ENCODE measurements around the gene CDKN1C.

The CDKN1C gene

GRCh38 chr11:2928605-2929530 is 43.3 kb upstream of the CDKN1C start, which contains the start of gene PHLDA2:
Gene PHLDA2 (minus strand): TSS chr11:2929420. CDS start chr11:2929364, 56 bp downstream.
- H3K4me3 Mint-ChIP-seq, result peak within 1 kb of the TSS; percentile 84
- peaks cover 49% of the 10 kb centered on the region for H3K27me3 Mint-ChIP-seq (ENCODE audit: low read depth, poor library complexity)
- peaks cover 13% of the 10 kb centered on the region for H3K4me1 Mint-ChIP-seq
- no peaks in the 10 kb centered on the region for H3K36me3 Mint-ChIP-seq (ENCODE audit: low read depth)
- no peaks in the 10 kb centered on the region for H3K9me3 Mint-ChIP-seq
- H3K27ac Mint-ChIP-seq, result no peak within 1 kb of the TSS
- DNase-seq, result peak; percentile 59
- TF ChIP-seq CTCF (IDR thresholded peaks at IDR 0.05), result no peak

DNA sequence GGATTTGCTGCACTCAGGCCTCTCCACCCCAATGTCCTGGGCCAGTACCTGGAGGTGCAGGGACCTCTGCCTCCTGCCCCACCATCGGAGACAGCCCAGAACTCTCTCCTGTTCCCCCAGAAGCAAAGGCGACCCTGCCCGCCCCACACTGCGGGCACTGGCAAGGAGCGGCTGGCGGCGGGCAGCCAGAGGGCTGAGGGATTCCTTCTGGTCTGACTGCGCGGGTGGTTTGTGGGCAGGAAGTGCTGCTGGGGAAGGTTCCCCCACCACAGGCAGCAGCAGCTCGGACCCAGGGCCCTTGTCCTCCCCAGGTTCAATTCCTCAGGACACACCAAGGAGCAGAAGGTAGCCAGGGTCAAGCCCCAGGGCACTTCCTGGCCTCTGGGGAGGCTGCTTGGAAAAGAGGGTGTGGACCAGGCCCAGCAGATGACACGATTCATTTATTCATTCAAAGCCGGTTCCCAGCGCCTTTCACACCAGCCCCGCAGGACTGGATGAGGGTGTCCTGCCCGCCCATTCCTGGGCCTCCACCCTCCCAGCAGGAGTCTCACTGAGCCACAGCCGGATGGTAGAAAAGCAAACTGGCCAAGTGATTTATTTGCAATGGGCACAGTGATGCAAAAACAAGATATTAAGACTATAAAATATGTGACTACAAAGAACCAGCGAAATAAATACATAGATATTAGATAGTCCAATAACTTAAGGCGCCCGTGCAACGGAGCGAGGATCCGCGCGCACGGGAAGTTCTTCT is 42.5 kb upstream of the CDKN1C start:
- Mint-ChIP-seq H3K9me3 (no peaks in the 10 kb centered on the region), H3K4me3 (peak overlapping the region; percentile 81), H3K4me1 (peaks cover 13% of the 10 kb centered on the region), H3K36me3 (ENCODE audit: low read depth) (no peaks in the 10 kb centered on the region), H3K27ac (no peak overlapping the region), H3K27me3 (ENCODE audit: low read depth, poor library complexity) (peaks cover 53% of the 10 kb centered on the region)
- no peak for TF ChIP-seq CTCF (IDR thresholded peaks at IDR 0.05)
- no peak for DNase-seq

DNA sequence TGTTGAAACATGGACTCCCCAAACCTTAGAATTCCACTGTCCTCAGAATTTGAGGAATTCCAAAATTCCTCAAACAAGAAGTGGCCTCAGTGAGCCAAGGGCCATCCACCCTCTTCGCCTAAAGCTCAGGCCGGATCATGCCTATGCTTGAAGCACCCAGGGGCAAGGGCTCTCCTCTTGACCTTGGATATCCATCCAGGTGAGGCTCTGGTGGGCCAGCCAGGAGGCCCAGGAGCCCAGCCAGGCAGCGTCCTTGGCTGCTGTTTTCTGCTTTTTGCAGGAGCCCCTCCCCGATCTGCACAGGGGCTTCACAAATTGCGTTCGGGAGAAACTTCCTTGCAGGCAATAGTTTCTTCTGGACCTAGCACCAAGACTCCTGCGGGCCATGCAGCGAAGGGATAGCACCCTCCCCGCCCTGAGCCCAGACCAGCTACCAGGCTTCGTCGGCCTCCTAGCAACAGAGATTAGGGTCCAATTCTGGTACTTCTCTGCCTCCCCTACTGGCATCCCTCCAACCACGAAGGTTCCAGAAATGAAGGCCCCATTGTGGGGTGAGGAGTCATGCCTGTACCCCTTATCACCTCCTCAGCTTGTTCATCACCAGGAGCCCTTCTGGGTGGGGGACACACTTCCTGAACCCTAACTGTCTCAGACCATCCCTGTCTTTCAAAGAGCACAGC is 41.7 kb upstream of the CDKN1C start:
- Mint-ChIP-seq H3K9me3 (no peaks in the 10 kb centered on the region), H3K27ac (no peak overlapping the region), H3K36me3 (ENCODE audit: low read depth) (no peaks in the 10 kb centered on the region), H3K4me3 (no peak overlapping the region), H3K27me3 (ENCODE audit: low read depth, poor library complexity) (peaks cover 53% of the 10 kb centered on the region), H3K4me1 (peaks cover 13% of the 10 kb centered on the region)
- DNase-seq, result no peak
- no peak for TF ChIP-seq CTCF (IDR thresholded peaks at IDR 0.05)

DNA sequence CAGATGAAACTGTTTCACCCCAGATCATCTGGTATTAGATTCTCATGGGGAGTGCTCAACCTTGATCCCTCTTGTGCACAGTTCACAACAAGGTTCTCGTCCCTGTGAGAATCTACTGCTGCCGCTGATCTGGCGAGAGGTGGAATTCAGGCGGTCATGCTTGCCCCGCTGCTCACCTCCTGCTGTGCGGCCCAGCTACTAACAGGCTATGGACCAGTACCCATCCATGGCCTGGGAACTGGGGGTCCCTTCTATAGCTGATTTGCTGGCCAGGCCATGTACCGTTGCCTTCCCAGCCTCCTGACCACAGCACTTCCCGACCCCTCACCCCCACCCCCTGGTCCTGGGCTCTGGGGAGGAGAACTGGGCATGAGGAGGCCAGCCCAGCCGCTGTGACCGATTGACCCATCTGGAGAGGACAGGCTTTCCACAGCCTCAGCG is 41.1 kb upstream of the CDKN1C start:
- H3K27me3 Mint-ChIP-seq (ENCODE audit: low read depth, poor library complexity), result peaks cover 53% of the 10 kb centered on the region
- H3K4me3 Mint-ChIP-seq, result no peak overlapping the region
- peak; percentile 2 for DNase-seq
- H3K9me3 Mint-ChIP-seq, result no peaks in the 10 kb centered on the region
- peaks cover 13% of the 10 kb centered on the region for H3K4me1 Mint-ChIP-seq
- no peak for TF ChIP-seq CTCF (IDR thresholded peaks at IDR 0.05)
- H3K36me3 Mint-ChIP-seq (ENCODE audit: low read depth), result no peaks in the 10 kb centered on the region
- no peak overlapping the region for H3K27ac Mint-ChIP-seq

GRCh38 chr11:2924821-2925675 is 39.5 kb upstream of the CDKN1C start:
- no peak overlapping the region for H3K4me3 Mint-ChIP-seq
- no peaks in the 10 kb centered on the region for H3K36me3 Mint-ChIP-seq (ENCODE audit: low read depth)
- peaks cover 43% of the 10 kb centered on the region for H3K27me3 Mint-ChIP-seq (ENCODE audit: low read depth, poor library complexity)
- H3K27ac Mint-ChIP-seq, result peak overlapping the region; percentile 36
- no peaks in the 10 kb centered on the region for H3K9me3 Mint-ChIP-seq
- TF ChIP-seq CTCF (IDR thresholded peaks at IDR 0.05), result no peak
- DNase-seq, result no peak
- H3K4me1 Mint-ChIP-seq, result peaks cover 8% of the 10 kb centered on the region

Measured in nephron progenitor cell (in vitro differentiated cells).